Right lobe of liver (tissue), 4 donors: Measurements from ENCODE around the gene F13B.

ENCODE experiments used
- CTCF ChIP-seq, 4 donors: fragments of 200-600 bp in 3 of 4; fragments of 450-650 bp in 1 of 4; IDR thresholded peaks; one replicate each; pipeline versions ENCODE4 v1.5.1 to v1.8.0; 2016 to 2022; ENCODE audit warnings: antibody characterized with exemption in 4 of 4, mild to moderate bottlenecking in 2 of 4
- POLR2A ChIP-seq: fragments of 450-650 bp; IDR thresholded peaks from one replicate; pipeline ENCODE4 v1.6.1; 2017; ENCODE audit warnings: antibody characterized with exemption, mild to moderate bottlenecking
- donor health status: DM: no; HTN: no; CAD: no.
- donor health status: DM: no; HTN: no; CAD: no.
- donor health status: DM: no; HTN: yes; CAD: no.

GRCh38 chr1:197103300-197103699, 36.2 kb upstream of the F13B start:
- no peak for TF ChIP-seq POLR2A
- no peak for TF ChIP-seq CTCF (IDR thresholded peaks at IDR 0.05)
